HG03103 (cell line): Measurements from ENCODE around the gene SLC2A13.

Experiments used
- ATAC-seq: cut with Tn5 transposase; IDR thresholded peaks from one replicate; pipeline ENCODE4 v1.9.1; 2021; ENCODE audit warnings: low read depth; ENCODE audit not compliant: unreplicated experiment

The SLC2A13 gene

GRCh38 chr12:40002178-40003169 lies 103.4 kb downstream of the SLC2A13 start:
- ATAC-seq = no peak

- no peak for ATAC-seq
Observed at GRCh38 chr12:40001406-40001805, 104.5 kb downstream of the SLC2A13 start.

GRCh38 chr12:40000884-40001283 lies 105.0 kb downstream of the SLC2A13 start:
- no peak for ATAC-seq

- no peak for ATAC-seq
Observed at GRCh38 chr12:39993268-39993667, 112.6 kb downstream of the SLC2A13 start.

GRCh38 chr12:39990122-39991101 lies 115.5 kb downstream of the SLC2A13 start:
- peak; percentile 94 for ATAC-seq

GRCh38 chr12:39989501-39989900 lies 116.4 kb downstream of the SLC2A13 start:
- no peak for ATAC-seq

- ATAC-seq = no peak
Observed at GRCh38 chr12:39988574-39988973, 117.3 kb downstream of the SLC2A13 start.

GRCh38 chr12:39986674-39987073 lies 119.2 kb downstream of the SLC2A13 start:
- ATAC-seq = no peak

- no peak for ATAC-seq
Observed at GRCh38 chr12:39984670-39985069, 121.2 kb downstream of the SLC2A13 start.

GRCh38 chr12:39975374-39975918 lies 130.4 kb downstream of the SLC2A13 start:
- no peak for ATAC-seq

- ATAC-seq = no peak
Observed at GRCh38 chr12:39972119-39972518, 133.8 kb downstream of the SLC2A13 start.

GRCh38 chr12:39971348-39971747 lies 134.5 kb downstream of the SLC2A13 start:
- ATAC-seq = no peak

- ATAC-seq = no peak
Observed at GRCh38 chr12:39966721-39967120, 139.2 kb downstream of the SLC2A13 start.

- ATAC-seq = no peak
Observed at GRCh38 chr12:39966256-39966655, 139.6 kb downstream of the SLC2A13 start.

GRCh38 chr12:39959467-39959866 lies 146.4 kb downstream of the SLC2A13 start:
- no peak for ATAC-seq

- ATAC-seq = no peak
Observed at GRCh38 chr12:39959031-39959430, 146.8 kb downstream of the SLC2A13 start.

- no peak for ATAC-seq
Observed at GRCh38 chr12:39958377-39958776, 147.5 kb downstream of the SLC2A13 start.

- no peak for ATAC-seq
Observed at GRCh38 chr12:39956725-39957124, 149.2 kb downstream of the SLC2A13 start.

GRCh38 chr12:39946361-39947280 lies 159.3 kb downstream of the SLC2A13 start:
- ATAC-seq = no peak

- no peak for ATAC-seq
Observed at GRCh38 chr12:39937119-39937518, 168.8 kb downstream of the SLC2A13 start.
